Measurements from ENCODE around the gene TMEFF2. TPM values are rescaled to one million over a fixed set of nuclear protein-coding genes. Genes with fewer than 3 reads are reported as not detected.
"Not testable (repeated sequence)": the region's sequence is repeated elsewhere in the genome, so short reads cannot be mapped to it uniquely, and the experiment has no call there.

TMEFF2 gene
- total RNA-seq, 1 donor from 2014 or later = 4.8 TPM

- DNase-seq (ENCODE audit: low spot score) = not testable (repeated sequence)
Measured at GRCh38 chr2:192130312-192130711, 64.4 kb downstream of the TMEFF2 start.

GRCh38 chr2:192128655-192129054 lies 66.1 kb downstream of the TMEFF2 start:
- DNase-seq (ENCODE audit: low spot score) = no peak

GRCh38 chr2:192127434-192127833 lies 67.3 kb downstream of the TMEFF2 start:
- DNase-seq (ENCODE audit: low spot score) = no peak

GRCh38 chr2:192126912-192127311 lies 67.8 kb downstream of the TMEFF2 start:
- DNase-seq (ENCODE audit: low spot score) = no peak

GRCh38 chr2:192126426-192126825 lies 68.3 kb downstream of the TMEFF2 start:
- no peak for DNase-seq (ENCODE audit: low spot score)

- no peak for DNase-seq (ENCODE audit: low spot score)
Measured at GRCh38 chr2:192124571-192124970, 70.2 kb downstream of the TMEFF2 start.

GRCh38 chr2:192123847-192124246 lies 70.9 kb downstream of the TMEFF2 start:
- DNase-seq (ENCODE audit: low spot score) = no peak

- no peak for DNase-seq (ENCODE audit: low spot score)
Measured at GRCh38 chr2:192122946-192123345, 71.8 kb downstream of the TMEFF2 start.

GRCh38 chr2:192122141-192122540 lies 72.6 kb downstream of the TMEFF2 start:
- no peak for DNase-seq (ENCODE audit: low spot score)

- DNase-seq (ENCODE audit: low spot score) = no peak
Measured at GRCh38 chr2:192119536-192119935, 75.2 kb downstream of the TMEFF2 start.

- no peak for DNase-seq (ENCODE audit: low spot score)
Measured at GRCh38 chr2:192117705-192118104, 77.0 kb downstream of the TMEFF2 start.

- not testable (repeated sequence) for DNase-seq (ENCODE audit: low spot score)
Measured at GRCh38 chr2:192111536-192111935, 83.2 kb downstream of the TMEFF2 start.

GRCh38 chr2:192099742-192100141 lies 95.0 kb downstream of the TMEFF2 start:
- DNase-seq (ENCODE audit: low spot score) = no peak

GRCh38 chr2:192098814-192099491 lies 95.8 kb downstream of the TMEFF2 start:
- no peak for DNase-seq (ENCODE audit: low spot score)

GRCh38 chr2:192091476-192091875 lies 103.3 kb downstream of the TMEFF2 start:
- DNase-seq (ENCODE audit: low spot score) = no peak

GRCh38 chr2:192090911-192091310 lies 103.8 kb downstream of the TMEFF2 start:
- DNase-seq (ENCODE audit: low spot score) = no peak

- no peak for DNase-seq (ENCODE audit: low spot score)
Measured at GRCh38 chr2:192087398-192087958, 107.3 kb downstream of the TMEFF2 start.

GRCh38 chr2:192082121-192082520 lies 112.6 kb downstream of the TMEFF2 start:
- no peak for DNase-seq (ENCODE audit: low spot score)

GRCh38 chr2:192080096-192080495 lies 114.6 kb downstream of the TMEFF2 start:
- not testable (repeated sequence) for DNase-seq (ENCODE audit: low spot score)

- no peak for DNase-seq (ENCODE audit: low spot score)
Measured at GRCh38 chr2:192073878-192074277, 120.9 kb downstream of the TMEFF2 start.

- DNase-seq (ENCODE audit: low spot score) = no peak
Measured at GRCh38 chr2:192072778-192073177, 122.0 kb downstream of the TMEFF2 start.

GRCh38 chr2:192072261-192072660 lies 122.5 kb downstream of the TMEFF2 start:
- DNase-seq (ENCODE audit: low spot score) = no peak

GRCh38 chr2:192070099-192070498 lies 124.6 kb downstream of the TMEFF2 start:
- no peak for DNase-seq (ENCODE audit: low spot score)

- no peak for DNase-seq (ENCODE audit: low spot score)
Measured at GRCh38 chr2:192069417-192069816, 125.3 kb downstream of the TMEFF2 start.

Measured in ureter (tissue), 1 donor.